ENCODE results near the gene ENPP1.

GRCh38 chr6:131778169-131778568 is 29.7 kb upstream of the ENPP1 start:
- no peak for TF ChIP-seq CTCF (IDR thresholded peaks at IDR 0.05)
- TF ChIP-seq POLR2A (IDR thresholded peaks at IDR 0.05), result no peak

All from upper lobe of left lung (tissue), 4 donors.